ENCODE results near the gene IQCN. TPM values are rescaled to one million over a fixed set of nuclear protein-coding genes. Genes with fewer than 3 reads are reported as not detected.

IQCN gene
- total RNA-seq, 2 experiments from 2014 or later = 0.38 to 1.1 TPM

DNA sequence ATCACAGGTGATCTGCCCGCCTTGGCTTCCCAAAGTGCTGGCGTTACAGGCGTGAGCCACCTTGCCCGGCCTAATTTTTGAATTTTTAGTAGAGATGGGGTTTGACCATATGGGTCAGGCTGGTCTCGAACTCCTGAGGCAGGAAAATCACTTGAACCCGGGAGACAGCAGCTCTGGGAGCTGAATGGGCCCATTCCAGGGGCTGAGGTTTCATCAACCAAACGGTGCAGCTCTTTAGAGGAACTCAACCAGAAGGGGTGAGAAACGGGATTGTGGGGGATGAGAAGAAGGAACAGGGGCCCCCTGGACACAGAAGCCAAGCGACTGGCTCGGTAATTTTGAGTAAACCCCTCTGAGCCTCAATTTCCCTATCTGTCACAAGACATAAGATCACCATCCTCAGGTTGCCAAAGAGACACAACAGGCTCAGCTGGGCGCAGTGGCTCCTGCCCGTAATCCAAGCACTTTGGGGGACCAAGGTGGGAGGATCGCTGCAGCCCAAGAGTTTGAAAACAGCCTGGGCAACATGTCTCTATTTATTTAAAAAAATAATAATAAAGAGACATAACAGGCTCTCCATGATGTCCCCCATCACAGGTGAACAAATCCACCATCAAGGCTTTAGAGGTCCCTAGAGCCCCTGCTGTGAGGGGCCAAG, 562 bp downstream of the IQCN start:
- BruUV-seq (replicated peaks) = no TSS peak
- Histone ChIP-seq H3K79me2 (ENCODE audit: insufficient read depth, low read depth, low read length) (peaks cover 9% of the 10 kb centered on the region; the same call in 1 of the 2 replicates), H3K4me1 (ENCODE audit: insufficient read depth, low read length, poor library complexity, severe bottlenecking) (peaks cover 8% of the 10 kb centered on the region), H3K9me3 (ENCODE audit: low read length) (no peaks in the 10 kb centered on the region), H3K36me3 (ENCODE audit: insufficient read depth, low read length) (peaks cover 9% of the 10 kb centered on the region; the same call in 1 of the 2 replicates), H3K4me2 (ENCODE audit: low read length) (no peak overlapping the region), H2AFZ (ENCODE audit: low read length) (no peak overlapping the region), H3K9me2 (ENCODE audit: insufficient read depth, low read length) (no peaks in the 10 kb centered on the region), H4K20me1 (ENCODE audit: insufficient read depth, low read length) (peaks cover 5% of the 10 kb centered on the region), H3K27ac (ENCODE audit: low read depth, low read length, poor library complexity, severe bottlenecking) (no peak overlapping the region), H3K4me3 (ENCODE audit: low read depth, low read length, poor library complexity, severe bottlenecking) (no peak overlapping the region)
- no peak for DNase-seq (ENCODE audit: low spot score)
- POLR2A ChIA-PET = no interaction called here
- TF ChIP-seq, protein P1, sequence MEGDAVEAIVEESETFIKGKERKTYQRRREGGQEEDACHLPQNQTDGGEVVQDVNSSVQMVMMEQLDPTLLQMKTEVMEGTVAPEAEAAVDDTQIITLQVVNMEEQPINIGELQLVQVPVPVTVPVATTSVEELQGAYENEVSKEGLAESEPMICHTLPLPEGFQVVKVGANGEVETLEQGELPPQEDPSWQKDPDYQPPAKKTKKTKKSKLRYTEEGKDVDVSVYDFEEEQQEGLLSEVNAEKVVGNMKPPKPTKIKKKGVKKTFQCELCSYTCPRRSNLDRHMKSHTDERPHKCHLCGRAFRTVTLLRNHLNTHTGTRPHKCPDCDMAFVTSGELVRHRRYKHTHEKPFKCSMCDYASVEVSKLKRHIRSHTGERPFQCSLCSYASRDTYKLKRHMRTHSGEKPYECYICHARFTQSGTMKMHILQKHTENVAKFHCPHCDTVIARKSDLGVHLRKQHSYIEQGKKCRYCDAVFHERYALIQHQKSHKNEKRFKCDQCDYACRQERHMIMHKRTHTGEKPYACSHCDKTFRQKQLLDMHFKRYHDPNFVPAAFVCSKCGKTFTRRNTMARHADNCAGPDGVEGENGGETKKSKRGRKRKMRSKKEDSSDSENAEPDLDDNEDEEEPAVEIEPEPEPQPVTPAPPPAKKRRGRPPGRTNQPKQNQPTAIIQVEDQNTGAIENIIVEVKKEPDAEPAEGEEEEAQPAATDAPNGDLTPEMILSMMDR (conservative IDR thresholded peaks at IDR 0.05; ENCODE audit: low read length) = no peak
- no peak for TF ChIP-seq EZH2phosphoT487 (IDR thresholded peaks at IDR 0.05; ENCODE audit: borderline replicate concordance, low read depth, low read length)
- CTCF ChIA-PET (ENCODE audit: unreplicated experiment) = no interaction called here
- intact Hi-C loops (cut with micrococcal nuclease; ENCODE audit: unreplicated experiment) = no loop called here

DNA sequence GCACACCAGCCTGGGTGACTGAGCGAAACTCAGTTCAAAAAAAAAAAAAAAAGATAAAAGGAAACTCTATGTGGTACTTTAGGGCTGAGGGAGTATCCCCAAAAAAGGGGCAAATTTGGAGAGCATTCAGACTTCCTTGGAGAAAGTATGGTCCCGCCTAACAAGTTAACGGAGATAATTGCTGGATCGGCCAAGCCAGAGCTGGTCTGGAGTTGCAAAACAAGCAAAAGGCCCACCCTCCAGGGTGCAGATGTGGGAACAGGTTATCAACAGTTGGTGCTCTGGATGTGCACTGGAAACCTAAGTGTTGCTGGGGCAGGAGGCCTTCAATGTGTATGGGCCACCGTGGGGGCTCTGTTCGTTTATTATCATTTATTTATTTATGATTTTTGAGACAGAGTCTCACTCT, 2.8 kb downstream of the IQCN start:
- H3K4me2 ChIP-seq (ENCODE audit: low read length) = no peak overlapping the region
- H3K79me2 ChIP-seq (ENCODE audit: insufficient read depth, low read depth, low read length) = no peaks in the 10 kb centered on the region
- H3K9me3 ChIP-seq (ENCODE audit: low read length) = no peaks in the 10 kb centered on the region
- H4K20me1 ChIP-seq (ENCODE audit: insufficient read depth, low read length) = no peaks in the 10 kb centered on the region; the same call in 1 of the 2 replicates
- no peaks in the 10 kb centered on the region for H3K9me2 ChIP-seq (ENCODE audit: insufficient read depth, low read length)
- ChIA-PET CTCF (ENCODE audit: unreplicated experiment) (no interaction called here), POLR2A (interaction anchor here (0.7 kb wide), 2 partner anchors 8 to 48 kb away, joined by 4 to 7 read pairs; no protein-coding TSS in a partner anchor)
- no peak overlapping the region for H3K4me3 ChIP-seq (ENCODE audit: low read depth, low read length, poor library complexity, severe bottlenecking)
- intact Hi-C loops (cut with micrococcal nuclease; ENCODE audit: unreplicated experiment) = no loop called here
- H3K4me1 ChIP-seq (ENCODE audit: insufficient read depth, low read length, poor library complexity, severe bottlenecking) = no peaks in the 10 kb centered on the region
- no TSS peak for BruUV-seq (replicated peaks)
- H3K36me3 ChIP-seq (ENCODE audit: insufficient read depth, low read length) = no peaks in the 10 kb centered on the region
- TF ChIP-seq, protein P1 (conservative IDR thresholded peaks at IDR 0.05; ENCODE audit: low read length) = no peak
- TF ChIP-seq EZH2phosphoT487 (IDR thresholded peaks at IDR 0.05; ENCODE audit: borderline replicate concordance, low read depth, low read length) = no peak
- no peak overlapping the region for H3K27ac ChIP-seq (ENCODE audit: low read depth, low read length, poor library complexity, severe bottlenecking)
- no peak overlapping the region for H2AFZ ChIP-seq (ENCODE audit: low read length)
- DNase-seq (ENCODE audit: low spot score) = no peak

- Histone ChIP-seq H3K79me2 (ENCODE audit: insufficient read depth, low read depth, low read length) (no peaks in the 10 kb centered on the region), H2AFZ (ENCODE audit: low read length) (no peak overlapping the region), H3K9me3 (ENCODE audit: low read length) (no peaks in the 10 kb centered on the region), H3K4me1 (ENCODE audit: insufficient read depth, low read length, poor library complexity, severe bottlenecking) (peaks cover 8% of the 10 kb centered on the region), H4K20me1 (ENCODE audit: insufficient read depth, low read length) (no peaks in the 10 kb centered on the region; the same call in 1 of the 2 replicates), H3K27ac (ENCODE audit: low read depth, low read length, poor library complexity, severe bottlenecking) (no peak overlapping the region), H3K9me2 (ENCODE audit: insufficient read depth, low read length) (no peaks in the 10 kb centered on the region), H3K4me2 (ENCODE audit: low read length) (no peak overlapping the region), H3K4me3 (ENCODE audit: low read depth, low read length, poor library complexity, severe bottlenecking) (no peak overlapping the region), H3K36me3 (ENCODE audit: insufficient read depth, low read length) (no peaks in the 10 kb centered on the region)
- ChIA-PET CTCF (ENCODE audit: unreplicated experiment) (interaction anchor here (1.2 kb wide), 1 partner anchor 59 kb away, joined by 5 read pairs; no protein-coding TSS in a partner anchor), POLR2A (no interaction called here)
- DNase-seq (ENCODE audit: low spot score) = no peak
- BruUV-seq (replicated peaks) = no TSS peak
- TF ChIP-seq, protein P1 (conservative IDR thresholded peaks at IDR 0.05; ENCODE audit: low read length) = no peak
- no peak for TF ChIP-seq EZH2phosphoT487 (IDR thresholded peaks at IDR 0.05; ENCODE audit: borderline replicate concordance, low read depth, low read length)
- intact Hi-C loops (cut with micrococcal nuclease; ENCODE audit: unreplicated experiment) = no loop called here
These were observed 3.9 kb downstream of the IQCN start for GRCh38 chr19:18270326-18270725.
